GM12878 (cell line): ENCODE measurements around the gene SLMAP.

Experiments
- BRCA1 ChIP-seq: IDR thresholded peaks from 2 replicates; pipeline ENCODE4 v1.6.1; 2011; ENCODE audit warnings: low read depth, low read length, improper control_type of control experiment
- CBX3 ChIP-seq: fragments of 200-600 bp; sonication (generic); IDR thresholded peaks from 2 replicates; pipeline ENCODE4 v1.6.1; 2016; ENCODE audit warnings: low read depth, borderline replicate concordance
- E4F1 ChIP-seq: fragments of 450-650 bp; IDR thresholded peaks from 2 replicates; pipeline ENCODE4 v1.6.1; 2018; ENCODE audit warnings: borderline replicate concordance, mild to moderate bottlenecking; ENCODE audit not compliant: partially characterized antibody
- IRF4 ChIP-seq: IDR thresholded peaks from 2 replicates; pipeline ENCODE4 v1.6.1; 2011; ENCODE audit warnings: low read depth, low read length
- NR2F1 ChIP-seq: fragments of 450-650 bp; conservative IDR thresholded peaks from 2 replicates; pipeline ENCODE4 v1.6.1; 2017; ENCODE audit warnings: mild to moderate bottlenecking
- POLR2A ChIP-seq: IDR thresholded peaks from 2 replicates; pipeline ENCODE4 v1.6.1; 2011; ENCODE audit warnings: low read depth, mild to moderate bottlenecking, low read length
- RUNX3 ChIP-seq: IDR thresholded peaks from 2 replicates; pipeline ENCODE4 v1.6.1; 2012; ENCODE audit warnings: low read length, inconsistent platforms
- USF2 ChIP-seq: IDR thresholded peaks from 2 replicates; pipeline ENCODE4 v1.6.1; 2011; ENCODE audit warnings: low read depth, low read length, improper control_type of control experiment, borderline replicate concordance
- TF ChIP-seq, protein P1 (sequence below): IDR thresholded peaks from 2 replicates; pipeline ENCODE4 v1.6.1; 2012; ENCODE audit warnings: low read depth, low read length, improper control_type of control experiment

- TF ChIP-seq CBX3 (no peak), POLR2A (no peak), BRCA1 (no peak), USF2 (no peak), RUNX3 (no peak), IRF4 (no peak), E4F1 (no peak), NR2F1 (no peak)
- TF ChIP-seq, protein P1, sequence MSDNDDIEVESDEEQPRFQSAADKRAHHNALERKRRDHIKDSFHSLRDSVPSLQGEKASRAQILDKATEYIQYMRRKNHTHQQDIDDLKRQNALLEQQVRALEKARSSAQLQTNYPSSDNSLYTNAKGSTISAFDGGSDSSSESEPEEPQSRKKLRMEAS = no peak
Measured at GRCh38 chr3:57792198-57792597, 36.1 kb downstream of the SLMAP start.
